Retinal pigment epithelial cell (primary cell): Measurements from ENCODE around the gene GABBR2.

Experiments
- DNase-seq: peaks from one replicate; pipeline ENCODE4 v3.0.0-alpha.2; 2010; ENCODE audit warnings: low read depth
- H3K4me3 ChIP-seq: 2 replicates; pipeline ENCODE4 v1.5.1; 2011; ENCODE audit warnings: mild to moderate bottlenecking, low read length, control low read depth, moderate library complexity
- CTCF ChIP-seq: conservative IDR thresholded peaks from 2 replicates; pipeline ENCODE4 v1.5.1; 2011; ENCODE audit warnings: low read depth, low read length, control low read depth, inconsistent platforms

GABBR2 gene

GRCh38 chr9:98317134-98317857, 391.4 kb downstream of the GABBR2 start:
- DNase-seq, result no peak
- no peak for TF ChIP-seq CTCF

GRCh38 chr9:98316445-98317133, 392.1 kb downstream of the GABBR2 start:
- no peak for TF ChIP-seq CTCF

More at GRCh38 chr9:98317134-98317857, 391.4 kb downstream of the GABBR2 start:
- no peak overlapping the region for H3K4me3 ChIP-seq

GRCh38 chr9:98315551-98316060, 393.1 kb downstream of the GABBR2 start:
- no peak for DNase-seq
- H3K4me3 ChIP-seq, result no peak overlapping the region
- peak; percentile 94 for TF ChIP-seq CTCF

More at GRCh38 chr9:98316445-98317133, 392.1 kb downstream of the GABBR2 start:
- H3K4me3 ChIP-seq, result no peak overlapping the region
- no peak for DNase-seq

- no peak for DNase-seq
- no peak for TF ChIP-seq CTCF
- H3K4me3 ChIP-seq, result no peak overlapping the region
Observed at GRCh38 chr9:98315067-98315453, 393.7 kb downstream of the GABBR2 start.

GRCh38 chr9:98314381-98315066, 394.2 kb downstream of the GABBR2 start:
- H3K4me3 ChIP-seq, result no peak overlapping the region
- no peak for DNase-seq
- no peak for TF ChIP-seq CTCF

- H3K4me3 ChIP-seq, result no peak overlapping the region
- no peak for TF ChIP-seq CTCF
- no peak for DNase-seq
Observed at GRCh38 chr9:98312365-98312764, 396.4 kb downstream of the GABBR2 start.
